Measurements from ENCODE around the gene ZNF74.

DNA sequence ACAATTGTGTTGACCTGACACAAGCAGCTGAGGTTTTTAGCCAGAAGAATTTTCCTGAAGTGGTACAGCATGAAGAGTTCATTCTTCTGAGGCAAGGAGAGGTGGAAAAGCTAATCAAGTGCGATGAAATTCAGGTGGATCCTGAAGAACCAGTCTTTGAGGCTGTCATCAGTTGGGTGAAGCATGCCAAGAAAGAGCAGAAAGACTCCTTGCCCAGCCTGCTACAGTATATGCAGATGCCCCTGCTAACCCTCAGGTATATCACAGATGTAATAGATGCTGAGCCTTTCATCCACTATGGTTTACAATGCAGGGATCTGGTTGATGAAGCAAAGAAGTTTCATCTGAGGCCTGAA lies 56.6 kb downstream of the ZNF74 start:
- no peak for TF ChIP-seq NR2F1 (conservative IDR thresholded peaks at IDR 0.05)
- TF ChIP-seq, protein P1, sequence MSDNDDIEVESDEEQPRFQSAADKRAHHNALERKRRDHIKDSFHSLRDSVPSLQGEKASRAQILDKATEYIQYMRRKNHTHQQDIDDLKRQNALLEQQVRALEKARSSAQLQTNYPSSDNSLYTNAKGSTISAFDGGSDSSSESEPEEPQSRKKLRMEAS (IDR thresholded peaks at IDR 0.05; ENCODE audit: low read depth, low read length), result no peak
- no peak for TF ChIP-seq BRCA1 (IDR thresholded peaks at IDR 0.05; ENCODE audit: low read depth, low read length)
- TF ChIP-seq LARP7 (IDR thresholded peaks at IDR 0.05), result no peak
- TF ChIP-seq, protein P2, sequence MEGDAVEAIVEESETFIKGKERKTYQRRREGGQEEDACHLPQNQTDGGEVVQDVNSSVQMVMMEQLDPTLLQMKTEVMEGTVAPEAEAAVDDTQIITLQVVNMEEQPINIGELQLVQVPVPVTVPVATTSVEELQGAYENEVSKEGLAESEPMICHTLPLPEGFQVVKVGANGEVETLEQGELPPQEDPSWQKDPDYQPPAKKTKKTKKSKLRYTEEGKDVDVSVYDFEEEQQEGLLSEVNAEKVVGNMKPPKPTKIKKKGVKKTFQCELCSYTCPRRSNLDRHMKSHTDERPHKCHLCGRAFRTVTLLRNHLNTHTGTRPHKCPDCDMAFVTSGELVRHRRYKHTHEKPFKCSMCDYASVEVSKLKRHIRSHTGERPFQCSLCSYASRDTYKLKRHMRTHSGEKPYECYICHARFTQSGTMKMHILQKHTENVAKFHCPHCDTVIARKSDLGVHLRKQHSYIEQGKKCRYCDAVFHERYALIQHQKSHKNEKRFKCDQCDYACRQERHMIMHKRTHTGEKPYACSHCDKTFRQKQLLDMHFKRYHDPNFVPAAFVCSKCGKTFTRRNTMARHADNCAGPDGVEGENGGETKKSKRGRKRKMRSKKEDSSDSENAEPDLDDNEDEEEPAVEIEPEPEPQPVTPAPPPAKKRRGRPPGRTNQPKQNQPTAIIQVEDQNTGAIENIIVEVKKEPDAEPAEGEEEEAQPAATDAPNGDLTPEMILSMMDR (IDR thresholded peaks at IDR 0.05 in 2 of 3, conservative IDR thresholded peaks at IDR 0.05 in 1 of 3; ENCODE audit: control insufficient read depth in 2 of 3, extremely low read depth in 1 of 3, insufficient read depth in 1 of 3, low read depth in 3 of 3, low read length in 3 of 3), result no peak
- TF ChIP-seq NFYA (IDR thresholded peaks at IDR 0.05; ENCODE audit: borderline replicate concordance, low read depth, low read length), result no peak
- TF ChIP-seq SIN3A (IDR thresholded peaks at IDR 0.05; ENCODE audit: low read depth, low read length), result no peak
